HG02870 (cell line): ENCODE data around the gene IDNK.

ENCODE experiments used
- ATAC-seq: cut with Tn5 transposase; IDR thresholded peaks from one replicate; pipeline ENCODE4 v1.9.1; 2021; ENCODE audit warnings: mild to moderate bottlenecking, moderate library complexity; ENCODE audit not compliant: unreplicated experiment

IDNK gene

DNA sequence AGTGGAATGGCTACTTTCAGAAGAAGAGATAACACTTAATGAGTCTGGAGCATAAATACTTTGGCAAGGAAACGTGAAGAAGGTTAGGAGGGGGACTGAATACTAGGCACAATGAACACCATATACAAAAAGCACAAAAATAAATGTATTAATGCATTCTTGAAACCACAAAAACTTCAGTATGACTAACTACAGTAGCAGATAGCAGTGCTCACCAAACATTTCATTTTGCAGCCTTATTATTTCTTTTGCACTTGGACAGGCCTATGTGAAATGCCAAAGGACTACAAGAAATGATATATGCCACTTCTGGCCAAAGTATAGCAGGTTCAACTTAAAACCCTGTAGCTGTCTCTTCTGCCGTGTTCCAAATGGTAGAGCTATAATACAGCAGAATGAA, 58.5 kb downstream of the IDNK start:
- peak; percentile 74 for ATAC-seq

DNA sequence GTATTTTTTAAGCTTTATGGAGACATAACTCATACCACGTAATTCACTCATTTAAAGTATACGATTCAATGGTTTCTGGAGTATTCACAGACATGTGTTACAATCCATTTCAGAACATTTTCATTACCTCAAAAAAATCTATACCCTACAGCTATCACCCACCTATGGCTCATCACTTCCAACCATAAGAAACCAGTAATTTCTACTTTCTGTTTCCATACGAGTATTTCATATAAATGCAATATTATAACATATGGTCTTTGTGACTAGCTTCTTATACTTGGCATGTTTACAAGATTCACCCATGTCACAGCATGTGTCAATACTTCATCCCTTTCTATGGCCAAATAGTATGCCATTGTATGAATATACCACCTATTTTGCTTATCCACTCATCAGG, 66.0 kb downstream of the IDNK start:
- ATAC-seq, result no peak

DNA sequence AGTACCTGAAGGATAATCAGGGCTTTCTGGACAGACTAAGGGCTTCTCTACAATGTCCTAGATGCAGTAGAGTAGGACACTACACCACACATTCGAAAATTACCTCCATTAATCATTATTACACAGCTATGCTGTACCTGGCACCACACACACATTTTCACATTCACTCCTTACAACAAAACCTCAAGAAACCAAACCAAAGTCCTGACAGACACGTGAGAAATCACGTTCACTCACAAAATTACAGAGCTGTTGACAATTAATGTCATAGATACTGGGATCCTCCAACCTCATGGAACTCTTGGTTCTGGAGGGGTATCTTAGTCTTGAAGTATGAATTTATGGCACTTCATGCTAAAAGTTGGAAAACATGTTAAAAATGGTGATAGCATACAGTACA, 68.5 kb downstream of the IDNK start:
- ATAC-seq, result no peak
